GM19099 (cell line): Measurements from ENCODE around the gene EIF4A3.

ENCODE experiments used
- POLR2A ChIP-seq: IDR thresholded peaks from 3 replicates; pipeline ENCODE4 v1.6.1; 2011; ENCODE audit warnings: low read depth; ENCODE audit not compliant: insufficient read length; ENCODE audit errors: extremely low read depth

EIF4A3 gene

GRCh38 chr17:80180192-80180591 lies 33.3 kb upstream of the EIF4A3 start:
- TF ChIP-seq POLR2A: no peak

- TF ChIP-seq POLR2A: no peak
Observed at GRCh38 chr17:80177986-80178595, 31.2 kb upstream of the EIF4A3 start.

- TF ChIP-seq POLR2A: no peak
Observed at GRCh38 chr17:80176757-80177156, 29.8 kb upstream of the EIF4A3 start.

- no peak for TF ChIP-seq POLR2A
Observed at GRCh38 chr17:80173916-80174315, 27.0 kb upstream of the EIF4A3 start.

- no peak for TF ChIP-seq POLR2A
Observed at GRCh38 chr17:80173126-80173525, 26.2 kb upstream of the EIF4A3 start.

GRCh38 chr17:80171681-80172080 lies 24.8 kb upstream of the EIF4A3 start:
- TF ChIP-seq POLR2A: no peak

- TF ChIP-seq POLR2A: no peak
Observed at GRCh38 chr17:80169784-80170500, 23.0 kb upstream of the EIF4A3 start, which contains the start of gene CARD14. Gene CARD14, plus strand, starts transcription at chr17:80170030. Its CDS starts 11,409 bp downstream, at chr17:80181439.

GRCh38 chr17:80169107-80169506 lies 22.2 kb upstream of the EIF4A3 start:
- no peak for TF ChIP-seq POLR2A

- TF ChIP-seq POLR2A: no peak
Observed at GRCh38 chr17:80168371-80168770, 21.4 kb upstream of the EIF4A3 start.

GRCh38 chr17:80166446-80166845 lies 19.5 kb upstream of the EIF4A3 start:
- TF ChIP-seq POLR2A: no peak

- no peak for TF ChIP-seq POLR2A
Observed at GRCh38 chr17:80164185-80164584, 17.3 kb upstream of the EIF4A3 start.

GRCh38 chr17:80163336-80163735 lies 16.4 kb upstream of the EIF4A3 start:
- no peak for TF ChIP-seq POLR2A

GRCh38 chr17:80160536-80160935 lies 13.6 kb upstream of the EIF4A3 start:
- TF ChIP-seq POLR2A: no peak

GRCh38 chr17:80158846-80159245 lies 11.9 kb upstream of the EIF4A3 start:
- TF ChIP-seq POLR2A: no peak

- no peak for TF ChIP-seq POLR2A
Observed at GRCh38 chr17:80154166-80154565, 7.2 kb upstream of the EIF4A3 start.

GRCh38 chr17:80153004-80153403 lies 6.1 kb upstream of the EIF4A3 start:
- TF ChIP-seq POLR2A: no peak

GRCh38 chr17:80152081-80152702 lies 5.3 kb upstream of the EIF4A3 start:
- TF ChIP-seq POLR2A: no peak

- no peak for TF ChIP-seq POLR2A
Observed at GRCh38 chr17:80151333-80151732, 4.4 kb upstream of the EIF4A3 start.
